GM21723 (cell line): ENCODE results near the gene AMELX.

ENCODE experiments used
- ATAC-seq: cut with Tn5 transposase; IDR thresholded peaks from one replicate; pipeline ENCODE4 v1.9.1; 2021; ENCODE audit warnings: mild to moderate bottlenecking, moderate library complexity; ENCODE audit not compliant: unreplicated experiment

AMELX gene

DNA sequence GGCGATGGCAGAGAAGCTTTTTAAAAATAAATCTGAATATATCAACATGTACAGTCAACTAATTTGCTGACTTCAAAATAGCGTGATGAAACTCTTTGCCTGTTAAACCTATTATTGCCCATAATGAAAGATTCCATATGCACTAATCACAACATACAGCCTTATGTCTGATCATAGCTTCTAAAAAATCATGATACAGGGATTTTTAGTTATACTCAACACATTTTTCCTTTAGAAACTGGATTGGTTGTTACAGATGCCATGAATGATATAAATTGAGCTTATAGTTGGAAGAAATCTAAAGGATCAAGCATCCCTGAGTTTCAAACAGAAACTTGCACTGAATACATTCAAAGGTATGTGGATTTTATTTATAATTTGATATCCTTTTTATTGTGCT lies at the start of gene AMELX:
Gene AMELX (plus strand): TSS at position 301 of the 400 bp plus-strand sequence. CDS start 1,376 bp downstream, outside the sequence.
- no peak for ATAC-seq

DNA sequence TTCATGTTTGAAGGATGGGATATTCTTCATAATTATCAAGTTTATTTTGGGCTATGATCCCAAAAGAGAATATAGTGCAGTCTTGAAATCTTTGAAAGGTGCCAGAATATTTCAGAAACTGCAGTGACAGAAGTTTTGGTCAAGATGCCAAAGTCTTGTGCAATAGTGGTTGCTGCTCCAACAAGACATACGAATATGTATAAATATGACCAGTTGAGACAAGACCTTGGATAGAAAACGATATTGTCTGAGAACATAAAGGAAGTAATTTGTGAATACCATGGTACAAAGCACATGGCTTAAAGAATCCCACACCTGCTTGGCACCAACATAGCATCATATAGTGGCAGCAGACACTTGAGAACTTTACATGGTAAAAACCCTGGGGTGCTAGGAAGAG lies 48.6 kb upstream of the AMELX start:
- ATAC-seq = no peak

DNA sequence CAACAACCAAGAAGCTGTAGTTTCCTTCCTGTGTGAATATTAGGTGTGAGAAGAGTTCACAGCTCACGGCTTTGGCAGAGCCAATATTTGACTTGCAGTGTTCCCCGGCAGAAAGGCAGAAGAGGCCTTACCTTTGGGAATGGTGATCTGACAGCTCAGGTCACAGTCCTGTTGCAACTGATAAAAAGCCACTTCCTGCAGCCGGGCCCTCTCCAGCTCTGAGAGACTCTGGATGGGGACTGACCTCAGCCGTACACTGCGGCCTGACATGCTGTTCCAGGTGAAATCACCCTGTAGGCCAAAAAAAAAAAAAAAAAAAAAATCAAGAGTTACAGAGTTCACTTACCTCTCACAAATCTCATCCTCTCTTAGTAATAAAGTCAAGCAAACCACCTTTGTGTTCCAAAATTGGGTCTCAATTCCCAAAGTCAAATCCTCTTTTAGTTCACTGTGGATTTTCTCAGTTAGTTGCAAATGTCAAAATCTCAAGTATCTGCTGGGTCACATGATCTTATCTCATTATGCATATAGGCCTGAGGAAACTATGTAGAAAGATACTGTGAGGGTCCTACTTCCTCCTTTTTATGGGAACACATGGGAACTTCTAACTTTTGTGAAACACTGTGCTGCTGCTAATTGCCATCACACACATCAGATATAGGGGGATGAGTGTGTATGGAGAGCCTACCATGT lies 38.6 kb upstream of the AMELX start:
- no peak for ATAC-seq

DNA sequence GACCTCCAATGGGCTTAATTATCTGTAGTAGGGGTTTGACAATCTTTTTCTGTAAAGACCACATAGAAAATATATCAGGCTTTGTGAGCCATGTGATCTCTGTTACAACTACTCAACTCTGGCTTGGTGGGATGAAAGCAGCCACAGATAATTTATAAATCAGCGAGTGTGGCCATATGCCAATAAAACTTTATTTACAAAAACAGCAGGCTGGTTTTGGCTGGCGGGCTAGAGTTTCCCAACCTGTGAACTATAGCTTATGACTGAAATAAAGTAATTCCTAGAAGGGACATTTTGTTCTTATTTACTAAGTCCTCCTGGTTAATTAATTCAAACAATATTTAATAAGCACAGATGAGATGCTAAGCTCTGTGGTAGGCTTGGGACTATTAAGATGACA lies 35.9 kb upstream of the AMELX start:
- no peak for ATAC-seq

DNA sequence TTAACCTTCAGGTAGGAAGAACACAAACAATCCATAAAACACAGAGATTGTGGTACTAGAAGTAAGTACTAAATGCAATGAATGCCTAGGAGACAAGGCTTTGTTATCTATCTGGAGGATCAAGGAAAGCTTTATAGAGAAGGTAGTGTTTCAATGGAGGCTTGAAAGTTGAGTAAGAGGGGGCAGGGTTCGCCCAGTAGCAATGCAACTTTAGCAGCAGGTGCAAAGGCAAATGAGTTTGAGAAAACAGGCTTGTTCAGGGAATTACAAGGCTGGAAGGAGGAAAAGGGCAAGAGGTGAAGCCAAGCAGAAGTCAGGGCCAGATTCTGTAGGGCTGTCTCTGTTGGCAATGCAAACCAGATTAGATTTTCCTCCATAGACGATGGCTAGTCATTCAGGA lies 35.5 kb upstream of the AMELX start:
- no peak for ATAC-seq

DNA sequence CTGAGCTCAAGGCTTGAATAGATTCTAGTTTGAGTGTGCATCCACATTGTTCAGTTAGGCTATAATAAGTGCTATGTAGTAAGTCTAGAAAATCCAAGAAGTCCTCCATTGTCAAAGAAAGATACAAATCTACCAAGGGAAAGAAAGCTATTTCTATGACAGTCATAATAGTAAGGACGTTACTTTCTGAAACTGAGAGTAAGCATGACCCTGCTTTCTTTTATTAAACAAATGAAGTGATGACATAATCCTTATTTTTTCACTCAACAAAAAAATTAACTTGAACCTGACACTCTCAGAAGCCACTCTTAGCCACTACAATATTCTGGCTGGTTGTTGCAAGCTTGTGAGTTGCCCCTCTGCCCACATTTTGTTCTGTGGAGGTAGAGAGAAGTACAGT lies 33.8 kb upstream of the AMELX start:
- ATAC-seq = no peak

DNA sequence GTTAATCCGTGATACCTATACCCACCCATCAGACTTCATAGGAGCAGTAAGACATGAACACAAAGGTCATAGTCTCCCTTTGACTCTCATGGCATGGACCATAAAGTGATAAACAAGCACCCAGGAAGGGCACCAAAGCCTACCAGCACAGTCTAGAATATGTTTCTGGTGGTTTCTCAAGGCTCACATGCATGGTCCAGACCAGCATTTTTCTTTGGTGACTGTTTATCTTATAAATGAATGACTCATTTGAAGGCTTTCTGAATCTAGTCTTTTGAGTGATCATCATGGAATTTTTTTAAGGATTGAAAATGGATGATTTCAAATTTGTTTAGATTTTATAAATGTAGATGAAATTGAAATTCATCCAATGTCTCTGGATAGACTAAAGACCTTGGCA lies 32.0 kb upstream of the AMELX start:
- ATAC-seq = no peak

DNA sequence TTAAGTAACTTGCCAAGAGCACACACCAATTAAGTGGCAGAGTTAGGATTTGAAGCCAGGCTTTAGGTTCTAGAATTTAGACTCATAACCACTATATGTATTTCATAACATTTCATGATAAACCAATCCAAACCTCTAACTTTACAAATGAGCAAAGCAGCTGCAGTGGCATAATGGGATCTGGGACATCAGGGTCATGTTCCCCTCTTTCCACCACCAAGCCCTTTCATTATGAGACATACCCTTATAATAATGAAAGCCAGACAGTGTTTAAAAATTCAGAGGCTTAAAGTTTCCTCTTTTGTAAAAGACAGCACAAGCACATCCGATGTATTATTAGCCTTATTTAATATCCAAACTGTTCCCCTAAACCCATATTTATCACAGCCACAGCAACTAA lies 28.3 kb upstream of the AMELX start:
- ATAC-seq = no peak

DNA sequence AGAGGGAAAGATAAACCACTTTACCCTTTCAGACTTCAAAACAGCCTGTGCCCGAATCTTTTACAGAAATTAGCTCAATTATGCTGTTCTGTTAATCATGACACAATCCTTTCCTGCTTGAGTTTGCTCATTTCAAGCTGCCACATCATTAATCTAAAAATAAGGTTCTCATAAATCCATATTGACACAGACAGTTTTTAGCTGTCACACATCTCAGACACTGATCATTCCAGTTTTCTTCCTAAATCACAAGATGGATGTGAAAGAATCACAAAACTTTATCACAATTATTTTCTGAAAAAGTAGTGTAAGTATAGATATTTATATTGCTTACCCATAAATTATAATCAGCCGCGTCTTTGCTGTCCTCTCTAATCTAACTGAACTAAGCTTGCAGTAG lies 27.9 kb upstream of the AMELX start:
- no peak for ATAC-seq

DNA sequence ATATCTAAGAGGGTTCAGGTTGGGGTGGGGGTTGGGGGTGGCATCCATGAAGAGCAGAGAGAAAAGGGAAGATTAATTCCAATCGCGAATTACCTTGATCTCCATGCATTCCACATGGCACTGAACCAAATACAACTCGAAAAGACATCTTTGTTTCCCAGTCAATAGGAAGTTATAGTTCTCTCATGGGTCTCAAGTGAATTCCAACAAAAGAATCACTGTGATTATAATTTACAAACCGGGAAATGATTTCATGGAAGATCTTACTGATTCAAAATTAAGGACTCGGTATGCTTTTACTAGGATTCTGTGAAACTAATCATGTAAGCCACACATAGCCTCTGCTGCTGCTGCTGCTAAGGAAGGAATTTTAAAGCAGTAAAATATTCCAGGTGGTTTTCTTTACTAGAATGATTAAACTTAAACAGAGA lies 26.6 kb upstream of the AMELX start:
- ATAC-seq = no peak

DNA sequence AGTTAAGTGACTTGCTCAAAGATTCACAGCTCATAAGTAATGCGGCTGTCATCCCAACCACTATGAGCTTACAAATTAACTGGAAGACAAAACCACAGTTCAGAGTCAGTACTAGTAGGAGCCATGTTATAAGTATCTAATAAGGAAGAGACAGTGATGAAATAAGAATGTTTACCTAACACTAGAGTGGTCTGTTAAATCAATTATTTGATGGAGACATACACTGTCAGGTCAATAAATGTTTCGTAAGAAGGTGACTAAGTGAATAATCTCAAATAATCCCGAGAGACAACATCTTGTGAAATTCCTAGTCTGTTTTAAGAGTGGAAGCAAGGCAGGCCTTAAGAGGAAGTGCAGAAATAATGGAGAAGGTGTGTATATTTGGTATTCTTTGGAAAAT lies 25.8 kb upstream of the AMELX start:
- ATAC-seq = no peak

DNA sequence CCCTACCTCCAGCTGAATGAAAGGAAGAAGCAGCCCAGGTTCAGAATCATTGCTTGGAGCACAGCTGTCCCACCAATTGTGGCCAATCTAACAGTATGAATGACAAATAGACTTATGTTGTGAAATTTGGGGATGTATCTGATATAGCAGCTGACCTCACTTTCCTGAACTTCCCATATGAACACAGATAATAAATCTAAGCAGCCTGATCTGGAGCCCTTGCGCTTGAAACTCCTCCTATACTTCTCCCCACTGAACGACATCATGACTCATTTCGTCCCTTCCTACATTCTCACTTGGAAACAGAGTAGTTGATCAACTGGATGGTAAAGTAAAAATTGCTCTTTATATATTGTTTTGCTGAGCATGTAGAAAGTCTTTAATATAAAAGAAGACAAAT lies 24.2 kb upstream of the AMELX start:
- ATAC-seq = no peak

DNA sequence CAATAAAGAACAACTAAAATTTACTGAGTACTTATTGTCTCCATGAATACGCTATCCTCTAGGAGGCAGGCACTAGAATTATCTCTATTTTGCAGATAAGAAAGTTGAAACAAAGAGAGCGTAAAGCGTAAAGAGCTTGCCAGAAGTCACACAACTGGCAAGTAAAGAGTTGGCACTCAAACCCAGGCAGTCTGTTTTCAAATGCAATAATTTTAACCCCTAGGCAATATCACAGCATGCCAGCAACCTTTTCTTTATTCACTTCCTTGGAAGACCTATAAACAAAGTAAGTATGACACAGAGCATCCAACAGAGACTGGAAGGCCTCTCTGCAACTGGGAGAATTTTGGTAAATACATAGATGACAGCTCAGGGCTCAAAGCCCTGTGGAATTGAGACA lies 23.2 kb upstream of the AMELX start:
- ATAC-seq = no peak

DNA sequence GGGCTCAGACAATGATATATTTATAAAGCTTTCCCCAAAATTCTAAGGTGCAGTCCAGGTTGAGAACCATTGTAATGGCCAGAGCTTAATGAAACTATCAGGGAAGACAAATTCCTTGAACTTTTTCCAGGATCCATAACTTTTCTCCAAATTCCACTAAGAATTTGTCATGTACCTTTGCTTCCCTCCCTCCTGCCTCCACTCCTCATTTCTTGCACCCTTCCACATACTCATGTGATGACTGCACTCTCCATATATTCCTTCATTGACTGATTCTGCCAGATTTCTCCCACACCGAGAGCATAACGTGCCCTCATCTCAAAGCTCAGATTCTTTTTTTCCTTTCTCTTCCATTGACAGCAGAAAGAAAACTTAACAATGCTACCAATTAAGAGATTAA lies 20.9 kb upstream of the AMELX start:
- ATAC-seq = no peak

DNA sequence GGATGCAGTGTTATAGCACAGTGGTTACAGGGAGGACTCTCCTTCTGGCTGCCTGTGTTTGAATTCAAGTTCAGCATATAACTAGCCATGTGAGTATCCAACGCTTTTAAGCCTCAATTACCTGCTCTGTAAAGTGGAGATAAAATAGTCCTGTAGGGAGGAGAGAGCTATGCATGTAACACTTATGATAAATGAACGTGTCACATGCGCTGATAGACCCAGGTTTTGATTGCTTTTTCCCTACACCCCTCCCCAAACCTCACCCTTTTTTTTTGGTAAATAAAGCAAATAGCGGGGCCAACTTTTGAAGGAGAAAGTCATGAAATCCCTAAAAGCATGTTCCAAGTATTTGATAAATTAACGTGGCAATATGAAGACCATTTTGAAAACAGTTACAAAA lies 20.4 kb upstream of the AMELX start:
- ATAC-seq = no peak

DNA sequence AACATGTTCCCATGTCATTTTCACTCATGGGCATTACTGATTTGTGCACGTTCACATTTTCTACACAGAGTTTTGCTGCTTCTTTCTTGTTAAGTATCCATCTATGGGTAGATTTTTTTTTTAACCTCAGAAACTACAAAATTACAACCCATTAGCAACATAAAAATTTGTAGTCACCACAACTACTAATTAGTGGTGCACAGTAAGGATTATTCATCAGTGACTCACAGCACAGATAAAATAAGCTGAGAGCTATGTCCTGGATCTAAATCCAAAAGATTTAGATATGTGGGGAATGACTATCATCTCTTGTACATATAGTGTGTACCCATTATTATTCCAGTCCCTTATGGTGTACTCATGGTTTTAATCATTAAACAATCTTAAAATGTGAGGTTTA lies 19.7 kb upstream of the AMELX start:
- ATAC-seq = no peak

DNA sequence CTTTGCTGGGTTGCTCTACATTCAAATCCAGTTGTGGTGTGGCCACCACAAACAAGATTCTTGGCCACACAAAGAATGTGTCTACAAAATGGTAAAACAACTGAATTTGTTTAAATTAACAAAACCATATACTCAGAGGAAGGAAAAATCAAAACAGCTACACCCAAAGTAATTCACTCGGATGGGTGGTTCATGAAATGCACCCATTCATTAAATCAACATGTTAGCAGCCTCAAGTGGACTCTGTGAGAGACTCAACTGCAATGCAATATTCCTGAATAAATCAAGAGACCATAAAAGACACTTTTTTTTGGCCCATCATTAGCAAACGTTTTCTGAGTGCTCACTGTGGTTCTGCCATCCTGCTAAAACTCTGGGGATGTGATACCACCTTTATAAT lies 11.2 kb upstream of the AMELX start:
- no peak for ATAC-seq

DNA sequence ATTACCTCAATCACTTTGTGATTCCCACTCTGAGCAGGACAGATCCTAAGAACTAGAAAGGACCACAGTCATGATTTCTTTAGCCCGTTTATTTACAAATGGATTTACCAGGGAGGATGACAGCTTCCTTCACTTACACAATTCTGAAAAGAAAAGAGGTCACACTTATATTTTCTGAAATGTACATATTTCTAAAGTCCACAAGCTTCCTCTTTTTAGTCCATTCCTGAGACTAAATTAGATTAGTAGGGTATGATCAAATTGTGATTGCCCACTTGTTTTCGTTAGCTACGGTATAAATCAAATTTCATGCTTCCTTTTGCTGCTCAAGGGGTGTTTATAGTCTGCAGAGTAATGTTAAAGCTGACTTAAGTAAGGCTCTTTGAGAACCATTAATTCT lies 7.6 kb upstream of the AMELX start:
- ATAC-seq = no peak

DNA sequence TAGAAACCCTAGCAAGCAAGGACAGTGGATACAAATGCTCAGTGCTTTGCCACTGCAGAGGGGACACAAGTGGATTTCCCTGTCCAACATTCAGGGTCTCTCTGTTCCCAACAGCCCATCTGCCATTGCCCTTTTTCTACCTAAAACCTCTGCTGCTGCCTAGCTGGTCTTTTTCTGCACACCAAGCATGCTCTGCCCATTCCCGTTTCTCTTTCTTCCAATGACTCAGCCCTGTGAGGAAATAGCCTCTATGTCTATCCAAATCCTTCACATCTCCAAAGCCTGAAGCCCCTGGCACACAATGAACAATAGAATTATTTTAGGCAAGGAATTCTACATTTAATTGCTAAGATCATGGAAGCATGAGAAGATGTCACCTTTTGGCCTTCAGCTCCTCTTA lies 5.7 kb upstream of the AMELX start:
- ATAC-seq = no peak

DNA sequence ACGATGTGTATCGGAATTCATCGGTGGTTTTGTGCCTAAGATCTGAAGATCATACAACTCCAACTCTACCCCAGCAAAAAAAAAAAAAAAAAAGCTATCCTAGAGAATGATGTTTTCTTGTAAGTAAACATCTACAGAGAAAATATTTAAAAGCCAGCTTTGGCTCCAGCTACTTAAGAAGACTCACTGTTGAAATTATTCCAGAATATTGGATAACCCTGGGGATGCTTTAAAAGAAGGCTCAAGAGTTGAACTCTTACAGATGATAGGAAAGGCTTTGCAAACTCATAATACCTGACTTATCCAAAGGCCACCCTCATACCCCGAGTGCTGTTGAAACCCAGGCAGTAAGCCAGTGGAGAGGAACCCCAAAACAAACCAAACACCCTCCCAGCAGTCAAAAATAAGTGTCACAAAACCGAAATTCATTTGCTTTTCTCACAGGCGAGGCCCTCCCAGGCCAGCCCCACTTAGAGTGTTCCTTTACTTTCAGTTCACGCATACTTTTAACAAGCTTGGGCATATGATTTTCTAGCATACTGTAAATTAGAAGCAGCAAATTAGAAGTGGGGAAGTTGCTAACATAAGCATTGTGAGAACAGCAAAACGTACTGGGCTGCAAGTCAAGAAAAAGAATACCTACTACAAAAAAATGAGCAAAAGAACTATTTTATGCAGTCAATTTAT lies 2.7 kb upstream of the AMELX start:
- ATAC-seq = no peak

DNA sequence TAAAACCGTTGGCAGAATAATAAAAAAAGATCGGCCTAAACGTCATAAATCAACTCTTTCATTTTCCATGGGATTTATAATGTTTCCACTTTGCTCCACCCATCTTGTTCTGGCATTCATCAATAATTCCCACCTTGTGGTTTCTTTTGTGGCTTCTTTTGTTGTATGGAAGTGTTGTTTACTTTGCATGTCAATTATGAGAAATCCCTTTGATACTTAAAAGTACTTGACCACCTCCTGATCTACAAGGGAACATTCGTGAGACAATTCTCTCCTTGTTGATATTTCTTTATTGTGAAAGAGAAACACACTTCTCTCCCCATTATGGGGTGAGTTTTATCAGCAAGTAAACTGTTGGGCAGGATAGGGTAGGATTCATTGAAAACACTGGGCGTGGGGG lies 2.8 kb downstream of the AMELX start:
- no peak for ATAC-seq

DNA sequence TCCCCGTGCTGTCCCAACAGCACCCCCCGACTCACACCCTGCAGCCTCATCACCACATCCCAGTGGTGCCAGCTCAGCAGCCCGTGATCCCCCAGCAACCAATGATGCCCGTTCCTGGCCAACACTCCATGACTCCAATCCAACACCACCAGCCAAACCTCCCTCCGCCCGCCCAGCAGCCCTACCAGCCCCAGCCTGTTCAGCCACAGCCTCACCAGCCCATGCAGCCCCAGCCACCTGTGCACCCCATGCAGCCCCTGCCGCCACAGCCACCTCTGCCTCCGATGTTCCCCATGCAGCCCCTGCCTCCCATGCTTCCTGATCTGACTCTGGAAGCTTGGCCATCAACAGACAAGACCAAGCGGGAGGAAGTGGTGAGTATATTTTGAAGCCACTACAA lies 5.4 kb downstream of the AMELX start:
- no peak for ATAC-seq

DNA sequence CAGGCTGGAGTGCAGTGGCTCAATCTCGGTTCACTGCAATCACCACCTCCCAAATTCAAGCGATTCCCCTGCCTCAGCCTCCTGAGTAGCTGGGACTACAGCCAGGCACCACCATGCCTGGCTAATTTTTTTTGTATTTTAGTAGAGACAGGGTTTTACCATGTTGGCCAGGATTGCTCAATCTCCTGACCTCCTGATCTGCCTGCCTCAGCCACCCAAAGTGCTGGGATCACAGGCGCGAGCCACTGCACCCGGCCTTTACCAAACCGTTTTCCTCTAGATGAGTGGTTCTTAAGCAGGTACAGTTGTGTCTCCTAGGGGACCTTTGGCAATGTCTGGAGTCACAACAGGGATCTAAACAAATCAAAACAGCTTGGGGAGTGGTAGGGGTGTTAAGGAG lies 11.6 kb downstream of the AMELX start:
- no peak for ATAC-seq
